Measurements from ENCODE around the gene SNAP23.

The SNAP23 gene

GRCh38 chr15:42544853-42545629 lies 49.6 kb downstream of the SNAP23 start:
- no peaks in the 10 kb centered on the region for H3K9me3 ChIP-seq (ENCODE audit: insufficient read depth, low read length)
- peaks cover 29% of the 10 kb centered on the region for H3K79me2 ChIP-seq (ENCODE audit: low read length)
- H4K20me1 ChIP-seq (ENCODE audit: insufficient read depth, low read length), result no peaks in the 10 kb centered on the region
- H2AFZ ChIP-seq (ENCODE audit: low read depth, low read length), result no peak overlapping the region
- no peak for TF ChIP-seq EZH2phosphoT487 (IDR thresholded peaks at IDR 0.05; ENCODE audit: low read depth)
- no peak for TF ChIP-seq CTCF (IDR thresholded peaks at IDR 0.05; ENCODE audit: low read depth, low read length)
- H3K27me3 ChIP-seq (ENCODE audit: low read depth, low read length), result no peaks in the 10 kb centered on the region
- no peak overlapping the region for H3K9ac ChIP-seq (ENCODE audit: low read length)
- no peak overlapping the region for H3K4me2 ChIP-seq (ENCODE audit: low read length)
- H3K36me3 ChIP-seq (replicated peaks; ENCODE audit: low read depth, low read length), result peaks cover 12% of the 10 kb centered on the region
- no peak overlapping the region for H3K4me3 ChIP-seq (ENCODE audit: low read length)
- H3K27ac ChIP-seq (ENCODE audit: low read length), result no peak overlapping the region
- H3K4me1 ChIP-seq (ENCODE audit: low read length), result peaks cover 8% of the 10 kb centered on the region

GRCh38 chr15:42547918-42548248 lies 52.4 kb downstream of the SNAP23 start:
- Histone ChIP-seq H2AFZ (ENCODE audit: low read depth, low read length) (peak overlapping the region; percentile 75; the same call in 1 of the 2 replicates), H3K9ac (ENCODE audit: low read length) (peak overlapping the region; percentile 95), H3K79me2 (ENCODE audit: low read length) (peaks cover 56% of the 10 kb centered on the region), H3K27ac (ENCODE audit: low read length) (0 out of 2 replicates have a peak overlapping the region, but pooled peaks have one; percentile 51), H3K27me3 (ENCODE audit: low read depth, low read length) (no peaks in the 10 kb centered on the region), H4K20me1 (ENCODE audit: insufficient read depth, low read length) (no peaks in the 10 kb centered on the region), H3K36me3 (replicated peaks; ENCODE audit: low read depth, low read length) (peaks cover 12% of the 10 kb centered on the region), H3K4me3 (ENCODE audit: low read length) (peak overlapping the region; percentile 95), H3K9me3 (ENCODE audit: insufficient read depth, low read length) (no peaks in the 10 kb centered on the region), H3K4me2 (ENCODE audit: low read length) (peak overlapping the region; percentile 97), H3K4me1 (ENCODE audit: low read length) (peaks cover 19% of the 10 kb centered on the region)
- TF ChIP-seq CTCF (IDR thresholded peaks at IDR 0.05; ENCODE audit: low read depth, low read length), result no peak
- no peak for TF ChIP-seq EZH2phosphoT487 (IDR thresholded peaks at IDR 0.05; ENCODE audit: low read depth)

- H3K4me2 ChIP-seq (ENCODE audit: low read length), result peak within 1 kb of the TSS; percentile 97
- H3K36me3 ChIP-seq (replicated peaks; ENCODE audit: low read depth, low read length), result peaks cover 11% of the 10 kb centered on the region
- H3K27ac ChIP-seq (ENCODE audit: low read length), result peak within 1 kb of the TSS; percentile 51
- H4K20me1 ChIP-seq (ENCODE audit: insufficient read depth, low read length), result no peaks in the 10 kb centered on the region; the same call in 1 of the 2 replicates
- peak within 1 kb of the TSS; percentile 95 for H3K9ac ChIP-seq (ENCODE audit: low read length)
- H3K79me2 ChIP-seq (ENCODE audit: low read length), result peaks cover 61% of the 10 kb centered on the region
- peaks cover 19% of the 10 kb centered on the region for H3K4me1 ChIP-seq (ENCODE audit: low read length)
- H3K27me3 ChIP-seq (ENCODE audit: low read depth, low read length), result no peaks in the 10 kb centered on the region
- TF ChIP-seq CTCF (IDR thresholded peaks at IDR 0.05; ENCODE audit: low read depth, low read length), result no peak
- no peak for TF ChIP-seq EZH2phosphoT487 (IDR thresholded peaks at IDR 0.05; ENCODE audit: low read depth)
- peak within 1 kb of the TSS; percentile 95 for H3K4me3 ChIP-seq (ENCODE audit: low read length)
- H3K9me3 ChIP-seq (ENCODE audit: insufficient read depth, low read length), result no peaks in the 10 kb centered on the region
- H2AFZ ChIP-seq (ENCODE audit: low read depth, low read length), result peak within 1 kb of the TSS; percentile 75
Measured at GRCh38 chr15:42548249-42549031, 53.0 kb downstream of the SNAP23 start, which contains the start of the genes HAUS2 and LRRC57. Gene HAUS2 (plus strand): TSS chr15:42548838. CDS start chr15:42548873, 35 bp downstream. Gene LRRC57 (minus strand): TSS chr15:42548793. CDS start chr15:42548434, 359 bp downstream.

- Histone ChIP-seq H4K20me1 (ENCODE audit: insufficient read depth, low read length) (no peaks in the 10 kb centered on the region; the same call in 1 of the 2 replicates), H3K9me3 (ENCODE audit: insufficient read depth, low read length) (no peaks in the 10 kb centered on the region), H3K4me1 (ENCODE audit: low read length) (peaks cover 19% of the 10 kb centered on the region), H3K9ac (ENCODE audit: low read length) (peak overlapping the region; percentile 95), H3K36me3 (replicated peaks; ENCODE audit: low read depth, low read length) (peaks cover 6% of the 10 kb centered on the region), H2AFZ (ENCODE audit: low read depth, low read length) (peak overlapping the region; percentile 75), H3K27ac (ENCODE audit: low read length) (peak overlapping the region; percentile 51), H3K4me2 (ENCODE audit: low read length) (peak overlapping the region; percentile 58), H3K79me2 (ENCODE audit: low read length) (peaks cover 67% of the 10 kb centered on the region), H3K27me3 (ENCODE audit: low read depth, low read length) (no peaks in the 10 kb centered on the region), H3K4me3 (ENCODE audit: low read length) (peak overlapping the region; percentile 95)
- TF ChIP-seq CTCF (IDR thresholded peaks at IDR 0.05; ENCODE audit: low read depth, low read length) (no peak), EZH2phosphoT487 (IDR thresholded peaks at IDR 0.05; ENCODE audit: low read depth) (no peak)
Measured at GRCh38 chr15:42549032-42549491, 53.6 kb downstream of the SNAP23 start.
